ENCODE data around the gene ZDHHC5.

Gene ZDHHC5

DNA sequence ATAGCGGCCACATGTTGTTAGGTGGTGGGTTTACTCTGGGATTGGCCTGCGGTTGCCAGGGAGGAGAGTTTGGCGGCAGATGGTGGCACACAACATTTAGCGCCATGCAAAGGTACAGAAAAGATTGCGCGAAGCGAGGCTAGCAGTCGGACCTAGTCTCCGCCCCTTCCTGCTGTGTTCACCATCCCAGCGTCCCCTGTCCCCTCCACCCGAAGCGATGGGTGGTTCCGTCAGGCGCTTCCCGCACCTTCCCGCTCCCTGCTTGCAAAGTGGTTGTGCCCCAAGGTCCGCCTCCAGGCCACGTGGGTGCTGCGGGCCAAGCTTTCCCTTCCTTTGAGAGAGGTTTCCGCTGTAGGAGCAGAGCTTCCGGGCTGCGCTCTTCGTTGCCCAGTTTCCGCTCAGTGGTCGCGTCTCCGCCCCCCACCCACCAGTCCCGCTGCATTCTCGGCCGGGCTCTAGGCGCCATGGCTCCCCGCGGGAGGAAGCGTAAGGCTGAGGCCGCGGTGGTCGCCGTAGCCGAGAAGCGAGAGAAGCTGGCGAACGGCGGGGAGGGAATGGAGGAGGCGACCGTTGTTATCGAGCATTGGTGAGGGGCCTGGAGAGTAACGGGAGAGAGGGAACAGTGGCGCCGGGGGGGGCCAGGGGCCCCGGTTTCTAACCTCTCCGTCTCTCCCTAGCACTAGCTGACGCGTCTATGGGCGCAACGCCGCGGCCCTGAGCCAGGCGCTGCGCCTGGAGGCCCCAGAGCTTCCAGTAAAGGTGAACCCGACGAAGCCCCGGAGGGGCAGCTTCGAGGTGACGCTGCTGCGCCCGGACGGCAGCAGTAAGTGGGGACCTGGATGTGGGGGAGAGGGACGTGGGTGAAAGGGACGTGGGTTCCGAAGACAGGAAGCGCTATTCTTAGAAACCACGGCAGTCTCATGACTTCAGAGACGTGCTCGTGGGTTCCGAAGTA is 73.5 kb downstream of the ZDHHC5 start, which contains the start of gene SELENOH:
TSS of gene SELENOH (plus strand) at position 360 of the 955 bp plus-strand sequence. CDS start at position 465, 105 bp downstream.
- DNase-seq: peak; percentile 97

DNA sequence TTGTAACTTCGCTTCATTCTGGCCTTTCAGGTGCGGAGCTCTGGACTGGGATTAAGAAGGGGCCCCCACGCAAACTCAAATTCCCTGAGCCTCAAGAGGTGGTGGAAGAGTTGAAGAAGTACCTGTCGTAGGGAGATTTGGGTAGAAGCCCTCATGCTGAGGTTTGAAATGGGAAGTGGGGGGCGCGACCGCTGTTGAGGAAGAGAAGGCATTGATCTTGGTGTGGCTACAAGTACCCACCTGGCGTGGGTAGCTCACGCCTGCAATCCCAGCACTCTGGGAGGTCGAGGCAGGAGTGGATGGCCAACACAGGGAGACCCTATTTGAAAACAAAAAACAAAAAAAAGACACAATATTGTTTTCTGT is 74.2 kb downstream of the ZDHHC5 start:
- DNase-seq: no peak

DNA sequence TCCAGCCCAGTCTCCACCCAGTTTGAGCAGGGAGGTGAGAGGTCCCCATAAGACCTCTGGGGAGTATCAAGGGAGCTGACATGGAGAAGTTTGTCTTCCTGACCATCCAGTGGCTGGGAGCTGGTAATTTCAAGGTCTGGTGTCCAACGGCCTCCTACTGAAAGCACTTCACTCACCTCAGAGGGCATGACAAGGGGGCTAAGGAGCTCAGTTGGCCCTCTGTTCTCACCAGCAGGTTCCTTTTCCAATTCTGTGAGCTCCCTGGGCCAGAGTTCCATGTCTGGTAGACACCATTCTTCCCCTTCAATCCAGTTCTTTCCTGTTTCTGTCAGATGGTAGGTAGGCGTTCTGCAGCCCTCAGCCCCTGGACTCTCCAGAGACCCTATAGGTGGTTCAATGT is 76.4 kb downstream of the ZDHHC5 start:
- no peak for DNase-seq

DNA sequence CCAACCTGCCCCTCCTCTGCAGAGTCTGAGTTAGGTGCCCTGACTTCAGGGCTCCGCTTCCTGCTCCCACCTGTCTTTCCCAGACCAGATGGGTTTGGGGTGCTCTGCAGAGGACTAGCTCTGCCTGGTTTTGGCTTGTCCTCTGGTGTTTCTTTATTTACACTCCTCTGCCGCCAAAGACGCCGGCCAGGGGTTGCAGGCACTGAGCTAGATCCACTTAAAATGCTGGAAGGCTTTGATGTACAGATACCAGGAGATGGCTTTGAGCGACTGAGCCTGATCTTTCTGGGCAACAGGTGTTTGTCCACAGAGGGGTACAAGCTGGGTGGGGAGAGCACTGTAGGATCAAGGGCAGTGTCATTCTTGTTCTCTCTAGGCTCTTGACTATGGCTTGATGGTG is 77.3 kb downstream of the ZDHHC5 start:
- DNase-seq: no peak

DNA sequence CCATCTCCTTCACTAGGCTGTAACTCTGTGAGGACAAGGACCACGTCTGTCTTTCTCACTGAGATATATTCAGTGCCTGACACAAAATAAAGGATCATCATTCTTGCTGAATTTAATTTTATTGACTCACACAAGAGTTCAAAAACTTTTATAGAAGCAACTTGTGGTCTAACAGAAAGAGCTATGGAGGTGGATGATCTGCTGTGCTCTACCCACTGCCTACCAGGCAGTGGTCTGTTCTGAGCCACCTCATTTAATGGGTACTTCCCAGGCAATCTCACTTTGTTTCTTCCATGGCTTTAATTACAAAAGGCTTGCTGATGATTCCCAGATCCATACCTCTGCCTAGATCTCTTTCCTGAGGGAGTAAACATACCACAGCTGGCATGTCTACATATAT is 79.0 kb downstream of the ZDHHC5 start:
- DNase-seq: no peak

Data from fibroblast of upper back skin (primary cell).